ENCODE results near the gene EXOG. TPM values are rescaled to one million over a fixed set of nuclear protein-coding genes. Genes with fewer than 3 reads are reported as not detected.

The EXOG gene
- total RNA-seq, 4 donors from 2014 or later = 3.3 to 10.3 (median 5.3) TPM

- Histone ChIP-seq H3K27me3 (no peaks in the 10 kb centered on the region), H3K36me3 (no peaks in the 10 kb centered on the region), H3K9me3 (no peaks in the 10 kb centered on the region), H3K4me1 (peaks cover 16 to 43% (median 23%) of the 10 kb centered on the region in 3 donors), H3K27ac (peak overlapping the region; percentile 87 to 94 (median 91)), H3K4me3 (peak overlapping the region; percentile 59 to 96 (median 80))
- no peak for DNase-seq
- TF ChIP-seq POLR2A (IDR thresholded peaks at IDR 0.05) = no peak
- TF ChIP-seq CTCF (IDR thresholded peaks at IDR 0.05) = no peak
- no CpG with 5 or more reads among the region's 36 CpGs for WGBS, 2 donors
- intact Hi-C loops (cut with DNase I) = no loop called here
Observed at GRCh38 chr3:38453913-38454177, 42.3 kb upstream of the EXOG start.

- intact Hi-C loops (cut with DNase I) = no loop called here
- no peak for DNase-seq
- TF ChIP-seq POLR2A (IDR thresholded peaks at IDR 0.05) (peak in 2 of 4 donors; percentile 36 to 52), CTCF (IDR thresholded peaks at IDR 0.05) (no peak)
- Histone ChIP-seq H3K36me3 (no peaks in the 10 kb centered on the region), H3K9me3 (no peaks in the 10 kb centered on the region), H3K27me3 (no peaks in the 10 kb centered on the region), H3K4me3 (peak overlapping the region; percentile 59 to 96 (median 80)), H3K4me1 (peaks cover 21 to 48% (median 24%) of the 10 kb centered on the region in 3 donors), H3K27ac (peak overlapping the region; percentile 87 to 94 (median 91))
- WGBS, 2 donors = 4% methylated on average over 4 of the region's 78 CpGs; no CpG with 5 or more reads in 1 of the 2 donors
Observed at GRCh38 chr3:38454178-38454883, 41.8 kb upstream of the EXOG start.

- Histone ChIP-seq H3K36me3 (no peaks in the 10 kb centered on the region), H3K4me1 (peaks cover 27 to 55% (median 32%) of the 10 kb centered on the region in 3 donors), H3K27ac (peak overlapping the region; percentile 87 to 94 (median 91)), H3K4me3 (peak overlapping the region; percentile 59 to 96 (median 80)), H3K9me3 (no peaks in the 10 kb centered on the region), H3K27me3 (no peaks in the 10 kb centered on the region)
- intact Hi-C loops (cut with DNase I) = no loop called here
- TF ChIP-seq POLR2A (IDR thresholded peaks at IDR 0.05) = peak in 1 of 4 donors; percentile 29
- TF ChIP-seq CTCF (IDR thresholded peaks at IDR 0.05) = no peak
- DNase-seq = no peak
- WGBS, 2 donors = 1% methylated on average over 18 of the region's 72 CpGs; no CpG with 5 or more reads in 1 of the 2 donors
Observed at GRCh38 chr3:38454884-38455638, 41.1 kb upstream of the EXOG start.

GRCh38 chr3:38455639-38456430 is 40.3 kb upstream of the EXOG start:
- H3K36me3 ChIP-seq = no peaks in the 10 kb centered on the region
- 16 to 17% methylated on average over 3 to 4 of the region's 15 CpGs for WGBS, 2 donors
- H3K9me3 ChIP-seq = no peaks in the 10 kb centered on the region
- H3K4me3 ChIP-seq = peak overlapping the region; percentile 59 to 96 (median 80)
- no peaks in the 10 kb centered on the region for H3K27me3 ChIP-seq
- H3K27ac ChIP-seq = peak overlapping the region; percentile 87 to 94 (median 91)
- intact Hi-C loops (cut with DNase I) = no loop called here
- DNase-seq = no peak
- TF ChIP-seq CTCF (IDR thresholded peaks at IDR 0.05) (no peak), POLR2A (IDR thresholded peaks at IDR 0.05) (no peak)
- peaks cover 32 to 63% (median 34%) of the 10 kb centered on the region in 3 donors for H3K4me1 ChIP-seq
